K562 (cell line): ENCODE results near the gene HDHD3. TPM values are rescaled to one million over a fixed set of nuclear protein-coding genes. Genes with fewer than 3 reads are reported as not detected.

Source experiments
- ATAC-seq: fragments of 200-7000 bp; cut with Tn5 transposase; 3 replicates; pipeline ENCODE4 v1.9.1; 2020; ENCODE audit warnings: moderate library complexity
- BruUV-seq: library from RNA; stranded (reverse); fragments of 400-500 nt; replicated peaks from 2 replicates; lab custom pipeline; 2021; lab: Mats Ljungman, UMichigan
- CTCF ChIA-PET: fragments of 300-600 bp; formaldehyde crosslinking; extraction: SDS; loops from one replicate; lab custom pipeline; 2021; ENCODE audit warnings: low intra/inter-chr PET ratio; lab: Yijun Ruan, JAX
- POLR2A ChIA-PET: fragments of 300-600, 350-650 bp; sonication (Branson Sonifier 250); formaldehyde crosslinking; extraction: SDS; loops from one replicate; lab custom pipeline; 2021; ENCODE audit warnings: antibody characterized with exemption, inconsistent platforms; lab: Yijun Ruan, JAX
- DNase-seq, 4 experiments: peaks; one replicate each; pipeline versions ENCODE4 v3.0.0 to v3.0.0-alpha.2; 2011 to 2018; ENCODE audit warnings: low spot score in 3 of 4, mixed read lengths in 3 of 4; ENCODE audit errors: extremely low read depth in 1 of 4
- FAIRE-seq: peaks from 2 replicates; lab custom pipeline; 2011; peaks lifted over from hg19 to GRCh38; lab: Jason Lieb, UNC
- H2AFZ ChIP-seq: 2 replicates; pipeline ENCODE4 v1.6.0; 2011; ENCODE audit warnings: low read depth, low read length, control low read depth, inconsistent platforms
- H3K27ac ChIP-seq: fragments of 200-600 bp; 3 replicates; pipeline ENCODE4 v1.8.0; 2011; ENCODE audit warnings: low read depth, mild to moderate bottlenecking, control low read depth, inconsistent platforms, low read length, moderate library complexity, mixed read lengths; ENCODE audit errors: extremely low read depth
- H3K27me3 ChIP-seq, 2 experiments: fragments of 300-600 bp in 1 of 2; 2 replicates in 1 of 2; 3 replicates in 1 of 2; pipeline versions ENCODE4 v1.6.0 to v1.8.0; 2011; ENCODE audit warnings: inconsistent platforms in 2 of 2, low read length in 2 of 2, mild to moderate bottlenecking in 1 of 2, mixed read lengths in 1 of 2, moderate library complexity in 1 of 2; ENCODE audit not compliant: control insufficient read depth in 2 of 2, insufficient read depth in 2 of 2
- H3K36me3 ChIP-seq: fragments of 300-600 bp; 3 replicates; pipeline ENCODE4 v1.8.0; 2011; ENCODE audit warnings: mild to moderate bottlenecking, low read length, inconsistent platforms; ENCODE audit not compliant: control insufficient read depth, insufficient read depth
- H3K4me1 ChIP-seq, 2 experiments: fragments of 200-600 bp in 1 of 2; replicated peaks in 1 of 2; 2 replicates in 1 of 2; 3 replicates in 1 of 2; pipeline versions ENCODE4 v1.5.1 to v1.8.0; 2011; ENCODE audit warnings: inconsistent platforms in 2 of 2, low read length in 2 of 2, mild to moderate bottlenecking in 1 of 2, mixed read lengths in 1 of 2, moderate library complexity in 1 of 2; ENCODE audit not compliant: control insufficient read depth in 2 of 2, insufficient read depth in 2 of 2
- H3K4me2 ChIP-seq: 2 replicates; pipeline ENCODE4 v1.6.1; 2011; ENCODE audit warnings: low read length, control low read depth, inconsistent platforms, mixed read lengths; ENCODE audit not compliant: insufficient read depth
- H3K4me3 ChIP-seq: fragments of 200-600 bp; sonication (generic), shearing (Covaris generic); 2 replicates; pipeline ENCODE4 v1.5.1; 2016; ENCODE audit warnings: control low read depth, inconsistent platforms
- H3K79me2 ChIP-seq: fragments of 200-600 bp; 3 replicates; pipeline ENCODE4 v1.8.0; 2011; ENCODE audit warnings: low read length, inconsistent platforms; ENCODE audit not compliant: control insufficient read depth, insufficient read depth
- H3K9ac ChIP-seq, 2 experiments: 2 replicates each; pipeline versions ENCODE4 v1.6.0 to v1.6.1; 2011; ENCODE audit warnings: low read depth in 2 of 2, low read length in 2 of 2, control low read depth in 1 of 2, inconsistent platforms in 1 of 2, mild to moderate bottlenecking in 1 of 2, mixed read lengths in 1 of 2; ENCODE audit not compliant: insufficient read depth in 1 of 2
- H3K9me1 ChIP-seq: one replicate; pipeline ENCODE4 v1.6.0; 2011; ENCODE audit warnings: inconsistent platforms, mild to moderate bottlenecking, low read length, moderate library complexity; ENCODE audit not compliant: control insufficient read depth, insufficient read depth
- H3K9me3 ChIP-seq: replicated peaks from 2 replicates; pipeline ENCODE4 v1.5.1; 2011; ENCODE audit warnings: low read depth, low read length, inconsistent platforms; ENCODE audit not compliant: control insufficient read depth, insufficient read depth
- H4K20me1 ChIP-seq: replicated peaks from 2 replicates; pipeline ENCODE4 v1.6.1; 2011; ENCODE audit warnings: low read length, inconsistent platforms, mixed read lengths; ENCODE audit not compliant: control insufficient read depth, insufficient read depth
- HMGN3 ChIP-seq: IDR thresholded peaks from 2 replicates; pipeline ENCODE4 v1.6.1; 2011; ENCODE audit warnings: borderline replicate concordance, low read depth, mild to moderate bottlenecking, mixed read lengths, low read length; ENCODE audit not compliant: insufficient read length; ENCODE audit errors: extremely low read depth
- KDM2B ChIP-seq: fragments of 250-450 bp; sonication (Bioruptor Pico); IDR thresholded peaks from 2 replicates; pipeline ENCODE4 v1.8.0; 2021; ENCODE audit warnings: mild to moderate bottlenecking, moderate library complexity
- MYNN ChIP-seq, 2 experiments: sonication (generic); formaldehyde crosslinking in 1 of 2; IDR thresholded peaks; 2 replicates each; pipeline versions ENCODE4 v1.5.0 to v1.6.1; 2016 to 2020; ENCODE audit warnings: antibody characterized with exemption in 1 of 2, missing genetic modification reagents in 1 of 2
- PTBP1 ChIP-seq: fragments of 200-400 bp; formaldehyde crosslinking; IDR thresholded peaks from 2 replicates; pipeline ENCODE4 v1.6.1; 2017; ENCODE audit warnings: low read depth, low read length
- ZBTB7A ChIP-seq: IDR thresholded peaks from 2 replicates; pipeline ENCODE4 v1.6.1; 2011; ENCODE audit warnings: low read depth, mild to moderate bottlenecking, low read length, moderate library complexity, borderline replicate concordance; ENCODE audit not compliant: control insufficient read depth
- ZNF3 ChIP-seq: fragments of 250-450 bp; sonication (Bioruptor Pico); IDR thresholded peaks from 2 replicates; pipeline ENCODE4 v1.5.0; 2021; ENCODE audit warnings: mild to moderate bottlenecking, moderate library complexity
- WGBS: fragments of 100-300 bp; shearing (Covaris generic); methylation state at CpG from one replicate; pipeline ENCODE4 v1.1.6; 2016; ENCODE audit warnings: low coverage, mixed read lengths; ENCODE audit not compliant: insufficient coverage; ENCODE audit errors: missing lambda C conversion rate; 5-methylcytosine and 5-hydroxymethylcytosine counted together
- in situ Hi-C: fragments of 300-500 bp; cut with MboI; formaldehyde crosslinking; loops from 4 replicates; pipeline ENCODE4 v1.15.0; 2018; ENCODE audit warnings: inconsistent platforms, mixed read lengths
- intact Hi-C: fragments of 100-400 bp; cut with micrococcal nuclease; formaldehyde crosslinking; loops from 2 replicates; pipeline ENCODE4 v1.14.2; 2022
- polyA plus RNA-seq, 8 experiments: library from polyadenylated mRNA; depleted of rRNA in 4 of 8; stranded (reverse) in 5 of 8; unstranded in 3 of 8; fragments of >200 nt; fragmentation: Nextera tagmentation in 2 of 8; fragmentation: Illumina TruSeq in 1 of 8; extraction: Ambion mirVana in 2 of 8; extraction: Trizol in 1 of 8; gene quantifications; 2 replicates each; pipeline versions ENCODE4 v1.2.1 to v1.2.3, GENCODE V29; 2011 to 2014; ENCODE audit warnings: inconsistent platforms in 1 of 8, missing spikeins in 1 of 8
- total RNA-seq, 7 experiments: library from RNA; depleted of rRNA in 6 of 7; stranded (reverse); fragments of >200 nt in 6 of 7; fragmentation: Illumina TruSeq in 2 of 7; extraction: Trizol in 2 of 7; gene quantifications; 2 replicates each; pipeline versions ENCODE4 v1.2.1 to v1.2.3, GENCODE V29; 2011 to 2021; ENCODE audit warnings: low replicate concordance in 1 of 7
- TF ChIP-seq, protein P1 (sequence below): fragments of 450-650 bp; IDR thresholded peaks from 2 replicates; pipeline ENCODE4 v1.6.1; 2016; ENCODE audit warnings: borderline replicate concordance

Gene HDHD3
- total and polyA plus RNA-seq, 9 of the 15 experiments (the other 6 are each of a cell fraction or from before 2014, with no cell fraction given): 1.1 to 19.1 (median 10.9) TPM

DNA sequence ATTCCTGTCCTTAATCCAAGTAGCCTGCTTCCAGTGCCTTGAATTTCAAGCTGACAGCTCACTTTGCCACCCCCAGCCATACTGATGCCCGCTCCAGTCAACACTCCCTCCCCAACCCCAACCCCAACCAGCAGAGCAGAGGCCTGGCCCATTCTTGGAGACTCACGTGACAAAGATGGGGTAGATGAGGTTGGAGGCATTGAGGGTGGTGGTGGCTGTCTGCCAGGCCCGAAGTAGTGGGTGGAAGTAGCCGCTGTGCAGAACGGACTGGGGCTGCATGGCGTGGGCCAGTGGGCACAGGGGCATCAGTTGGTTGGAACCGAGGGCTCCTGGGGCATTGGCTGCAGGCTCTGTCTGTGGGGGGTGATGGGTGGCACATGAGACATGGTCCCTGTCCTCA, 16.5 kb upstream of the HDHD3 start:
- ATAC-seq (no peak), DNase-seq (no peak), FAIRE-seq (no peak)
- no peak for TF ChIP-seq MYNN (IDR thresholded peaks at IDR 0.05)
- no peak for TF ChIP-seq MYNN (CRISPR knock-in tag; IDR thresholded peaks at IDR 0.05)
- TF ChIP-seq ZNF3: no peak
- TF ChIP-seq KDM2B (CRISPR knock-in tag): no peak
- TF ChIP-seq, protein P1, sequence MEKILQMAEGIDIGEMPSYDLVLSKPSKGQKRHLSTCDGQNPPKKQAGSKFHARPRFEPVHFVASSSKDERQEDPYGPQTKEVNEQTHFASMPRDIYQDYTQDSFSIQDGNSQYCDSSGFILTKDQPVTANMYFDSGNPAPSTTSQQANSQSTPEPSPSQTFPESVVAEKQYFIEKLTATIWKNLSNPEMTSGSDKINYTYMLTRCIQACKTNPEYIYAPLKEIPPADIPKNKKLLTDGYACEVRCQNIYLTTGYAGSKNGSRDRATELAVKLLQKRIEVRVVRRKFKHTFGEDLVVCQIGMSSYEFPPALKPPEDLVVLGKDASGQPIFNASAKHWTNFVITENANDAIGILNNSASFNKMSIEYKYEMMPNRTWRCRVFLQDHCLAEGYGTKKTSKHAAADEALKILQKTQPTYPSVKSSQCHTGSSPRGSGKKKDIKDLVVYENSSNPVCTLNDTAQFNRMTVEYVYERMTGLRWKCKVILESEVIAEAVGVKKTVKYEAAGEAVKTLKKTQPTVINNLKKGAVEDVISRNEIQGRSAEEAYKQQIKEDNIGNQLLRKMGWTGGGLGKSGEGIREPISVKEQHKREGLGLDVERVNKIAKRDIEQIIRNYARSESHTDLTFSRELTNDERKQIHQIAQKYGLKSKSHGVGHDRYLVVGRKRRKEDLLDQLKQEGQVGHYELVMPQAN: no peak
- TF ChIP-seq ZBTB7A: no peak
- no peak for TF ChIP-seq HMGN3
- no peak for TF ChIP-seq PTBP1
- in situ Hi-C loops: no loop called here
- WGBS: 81% methylated on average over 6 of the region's 7 CpGs
- POLR2A ChIA-PET: no interaction called here
- Histone ChIP-seq H3K9me1 (no peaks in the 10 kb centered on the region), H3K4me2 (no peak overlapping the region), H3K4me1 (peaks cover 12 to 25% of the 10 kb centered on the region in 2 experiments; a peak in 4 of 5 replicates), H4K20me1 (0 out of 2 replicates have a peak, but pooled peaks cover 3% of the 10 kb centered on the region), H3K4me3 (no peak overlapping the region), H3K9me3 (no peaks in the 10 kb centered on the region), H3K36me3 (peaks cover 25% of the 10 kb centered on the region; the same call in 2 of the 3 replicates), H3K9ac (peak overlapping the region in 1 of 2 experiments; percentile 52; a peak in 2 of 4 replicates), H3K27me3 (no peaks in the 10 kb centered on the region), H3K27ac (no peak overlapping the region), H3K79me2 (no peaks in the 10 kb centered on the region), H2AFZ (no peak overlapping the region)
- BruUV-seq: no TSS peak
- CTCF ChIA-PET: no interaction called here
- intact Hi-C loops: no loop called here
